Keratinocyte (primary cell): ENCODE measurements around the gene CAPRIN2. TPM values are rescaled to one million over a fixed set of nuclear protein-coding genes. Genes with fewer than 3 reads are reported as not detected.

Source experiments
- DNase-seq: peaks from one replicate; pipeline ENCODE4 v3.0.0-alpha.2; 2011; ENCODE audit warnings: low read depth, missing footprints, low spot score
- FAIRE-seq: peaks from 2 replicates; lab custom pipeline; 2011; peaks lifted over from hg19 to GRCh38; lab: Jason Lieb, UNC
- H2AFZ ChIP-seq: 2 replicates; pipeline ENCODE4 v1.6.0; 2012; ENCODE audit warnings: low read length, control low read depth, inconsistent platforms; ENCODE audit not compliant: control insufficient read depth
- H3K27ac ChIP-seq: 2 replicates; pipeline ENCODE4 v1.5.1; 2011; ENCODE audit warnings: low read length; ENCODE audit not compliant: control insufficient read depth, insufficient read depth
- H3K27me3 ChIP-seq: 3 replicates; pipeline ENCODE4 v1.6.0; 2011; ENCODE audit warnings: low read length; ENCODE audit not compliant: control insufficient read depth, insufficient read depth; ENCODE audit errors: extremely low read depth
- H3K36me3 ChIP-seq, 2 experiments: 2 replicates in 1 of 2; 3 replicates in 1 of 2; pipeline ENCODE4 v1.5.1; 2011; ENCODE audit warnings: low read length in 2 of 2, mild to moderate bottlenecking in 1 of 2; ENCODE audit not compliant: control insufficient read depth in 2 of 2, insufficient read depth in 2 of 2; ENCODE audit errors: extremely low read depth in 1 of 2
- H3K4me1 ChIP-seq: 3 replicates; pipeline ENCODE4 v1.5.1; 2011; ENCODE audit warnings: low read length; ENCODE audit not compliant: control insufficient read depth, insufficient read depth; ENCODE audit errors: extremely low read depth
- H3K4me2 ChIP-seq: 3 replicates; pipeline ENCODE4 v1.6.0; 2011; ENCODE audit warnings: low read depth, low read length; ENCODE audit not compliant: control insufficient read depth, insufficient read depth; ENCODE audit errors: extremely low read depth
- H3K4me3 ChIP-seq, 3 experiments: fragments of 200-600 bp in 1 of 3; sonication (generic) in 1 of 3; 2 replicates in 2 of 3; 3 replicates in 1 of 3; pipeline ENCODE4 v1.5.1; 2011 to 2016; ENCODE audit warnings: low read length in 3 of 3, mild to moderate bottlenecking in 3 of 3, control low read depth in 2 of 3, inconsistent platforms in 1 of 3, low read depth in 1 of 3, mixed read lengths in 1 of 3, mixed run types in 1 of 3, moderate library complexity in 1 of 3; ENCODE audit not compliant: control insufficient read depth in 2 of 3, insufficient read depth in 2 of 3; ENCODE audit errors: extremely low read depth in 1 of 3
- H3K79me2 ChIP-seq: 2 replicates; pipeline ENCODE4 v1.6.0; 2012; ENCODE audit warnings: low read length; ENCODE audit not compliant: control insufficient read depth, insufficient read depth
- H3K9ac ChIP-seq: 3 replicates; pipeline ENCODE4 v1.6.0; 2011; ENCODE audit warnings: low read length; ENCODE audit not compliant: control insufficient read depth, insufficient read depth; ENCODE audit errors: extremely low read depth
- H3K9me1 ChIP-seq: 3 replicates; pipeline ENCODE4 v1.6.0; 2011; ENCODE audit warnings: low read length; ENCODE audit not compliant: control insufficient read depth, insufficient read depth; ENCODE audit errors: extremely low read depth
- H3K9me3 ChIP-seq: 2 replicates; pipeline ENCODE4 v1.5.1; 2012; ENCODE audit warnings: low read depth, low read length; ENCODE audit not compliant: control insufficient read depth
- H4K20me1 ChIP-seq: 3 replicates; pipeline ENCODE4 v1.6.0; 2011; ENCODE audit warnings: low read length; ENCODE audit not compliant: control insufficient read depth, insufficient read depth; ENCODE audit errors: extremely low read depth
- CTCF ChIP-seq, 3 experiments: IDR thresholded peaks in 1 of 3; conservative IDR thresholded peaks in 1 of 3; optimal IDR thresholded peaks in 1 of 3; 2 replicates in 2 of 3; 3 replicates in 1 of 3; pipeline versions ENCODE3 to v1.5.1; 2011; ENCODE audit warnings: low read length in 3 of 3, mild to moderate bottlenecking in 3 of 3, moderate library complexity in 2 of 3, control low read depth in 1 of 3, inconsistent platforms in 1 of 3; ENCODE audit not compliant: insufficient read depth in 2 of 3; ENCODE audit errors: extremely low read depth in 1 of 3
- EZH2 ChIP-seq: IDR thresholded peaks from one replicate; pipeline ENCODE4 v1.6.1; 2012; ENCODE audit warnings: inconsistent platforms, mild to moderate bottlenecking, low read length, moderate library complexity
- dilution Hi-C: fragments of 300-500 bp; cut with MboI; formaldehyde crosslinking; loops from one replicate; pipeline ENCODE4 v1.7.0; 2020; ENCODE audit warnings: low sequenced_read_pairs; ENCODE audit not compliant: extremely low pct_ligation_motif_present
- polyA plus RNA-seq, 5 experiments: library from polyadenylated mRNA; depleted of rRNA in 3 of 5; stranded (reverse) in 3 of 5; stranded (forward) in 1 of 5; unstranded in 1 of 5; fragments of >200 nt; gene quantifications; 1 replicate in 1 of 5; 2 replicates in 3 of 5; 3 replicates in 1 of 5; pipeline versions ENCODE4 v1.2.1 to v1.2.3, GENCODE V29; 2011 to 2012; ENCODE audit warnings: missing spikeins in 2 of 5, low read depth in 1 of 5, low replicate concordance in 1 of 5

Gene CAPRIN2
- polyA plus RNA-seq, 1 donor (not counting 4 experiments of a cell fraction or from before 2014, with no cell fraction given) = 32.4 TPM

GRCh38 chr12:30779578-30779977, 24.8 kb upstream of the CAPRIN2 start:
- Histone ChIP-seq H3K27ac (no peak overlapping the region), H3K36me3 (no peaks in the 10 kb centered on the region), H3K9ac (no peak overlapping the region), H3K27me3 (no peaks in the 10 kb centered on the region), H3K9me3 (no peaks in the 10 kb centered on the region), H3K4me2 (no peak overlapping the region), H2AFZ (no peak overlapping the region), H3K9me1 (no peaks in the 10 kb centered on the region), H3K79me2 (no peaks in the 10 kb centered on the region), H4K20me1 (no peaks in the 10 kb centered on the region), H3K4me1 (no peaks in the 10 kb centered on the region), H3K4me3 (no peak overlapping the region)
- DNase-seq = no peak
- dilution Hi-C loops = no loop called here
- TF ChIP-seq EZH2 = no peak
- TF ChIP-seq CTCF (optimal IDR thresholded peaks at IDR 0.05 in 1 of 3, IDR thresholded peaks at IDR 0.05 in 1 of 3, conservative IDR thresholded peaks at IDR 0.05 in 1 of 3; ENCODE audit: extremely low read depth in 1 of 3, insufficient read depth in 2 of 3, low read length in 3 of 3) = no peak
- FAIRE-seq = no peak

- no peaks in the 10 kb centered on the region for H3K4me1 ChIP-seq
- H4K20me1 ChIP-seq = no peaks in the 10 kb centered on the region
- no peaks in the 10 kb centered on the region for H3K36me3 ChIP-seq
- H3K4me2 ChIP-seq = no peak overlapping the region
- FAIRE-seq (no peak), DNase-seq (no peak)
- no peak overlapping the region for H3K9ac ChIP-seq
- no peak for TF ChIP-seq EZH2
- TF ChIP-seq CTCF (optimal IDR thresholded peaks at IDR 0.05 in 1 of 3, IDR thresholded peaks at IDR 0.05 in 1 of 3, conservative IDR thresholded peaks at IDR 0.05 in 1 of 3; ENCODE audit: extremely low read depth in 1 of 3, insufficient read depth in 2 of 3, low read length in 3 of 3) = no peak
- no peak overlapping the region for H3K27ac ChIP-seq
- H3K9me1 ChIP-seq = no peaks in the 10 kb centered on the region
- no peak overlapping the region for H3K4me3 ChIP-seq
- H2AFZ ChIP-seq = no peak overlapping the region
- H3K9me3 ChIP-seq = no peaks in the 10 kb centered on the region
- no peaks in the 10 kb centered on the region for H3K79me2 ChIP-seq
- H3K27me3 ChIP-seq = no peaks in the 10 kb centered on the region
- dilution Hi-C loops = no loop called here
Observed at GRCh38 chr12:30779178-30779577, 24.4 kb upstream of the CAPRIN2 start.
